HepG2 (cell line): ENCODE results near the gene HOXA4. TPM values are rescaled to one million over a fixed set of nuclear protein-coding genes. Genes with fewer than 3 reads are reported as not detected.

Experiments used
- HNF4G ChIP-seq, 2 experiments: sonication (generic) in 1 of 2; formaldehyde crosslinking in 1 of 2; IDR thresholded peaks; 2 replicates each; pipeline versions ENCODE4 v1.4.0 to v1.6.1; 2011 to 2020; ENCODE audit warnings: borderline replicate concordance in 2 of 2, low read depth in 2 of 2, mild to moderate bottlenecking in 2 of 2, low read length in 1 of 2, missing genetic modification reagents in 1 of 2, moderate library complexity in 1 of 2
- SNAI1 ChIP-seq: sonication (generic); formaldehyde crosslinking; IDR thresholded peaks from 2 replicates; pipeline ENCODE4 v1.5.0; 2020; ENCODE audit warnings: mild to moderate bottlenecking, missing genetic modification reagents, borderline replicate concordance
- TRIM22 ChIP-seq: fragments of 450-650 bp; IDR thresholded peaks from 2 replicates; pipeline ENCODE4 v1.6.1; 2017
- ZBTB40 ChIP-seq, 2 experiments: fragments of 450-650 bp in 1 of 2; sonication (generic) in 1 of 2; formaldehyde crosslinking in 1 of 2; IDR thresholded peaks; 2 replicates each; pipeline versions ENCODE4 v1.6.1 to v1.8.0; 2016 to 2022; ENCODE audit warnings: antibody characterized with exemption in 1 of 2, mild to moderate bottlenecking in 1 of 2, missing genetic modification reagents in 1 of 2
- ZBTB43 ChIP-seq: sonication (generic); formaldehyde crosslinking; conservative IDR thresholded peaks from 2 replicates; pipeline ENCODE4 v1.4.0; 2020; ENCODE audit warnings: missing genetic modification reagents
- ZNF318 ChIP-seq: sonication (generic); formaldehyde crosslinking; IDR thresholded peaks from 2 replicates; pipeline ENCODE4 v1.4.0; 2020; ENCODE audit warnings: mild to moderate bottlenecking, missing genetic modification reagents
- polyA plus RNA-seq, 8 experiments: library from polyadenylated mRNA; depleted of rRNA in 3 of 8; stranded (reverse) in 7 of 8; unstranded in 1 of 8; fragments of >200 nt; fragmentation: Illumina TruSeq in 4 of 8; extraction: Trizol in 4 of 8; gene quantifications; 2 replicates each; pipeline versions ENCODE4 v1.2.1 to v1.2.3, GENCODE V29; 2011 to 2016; ENCODE audit warnings: low read depth in 4 of 8, missing spikeins in 1 of 8, mixed read lengths in 1 of 8; ENCODE audit not compliant: insufficient read depth in 1 of 8
- total RNA-seq, 5 experiments: library from RNA; depleted of rRNA; stranded (reverse); fragments of >200 nt; fragmentation: Illumina TruSeq; extraction: Trizol; gene quantifications; 2 replicates each; pipeline ENCODE4 v1.2.3, GENCODE V29; 2016; ENCODE audit warnings: low read depth in 1 of 5

Gene HOXA4
- total and polyA plus RNA-seq, 2 of the 13 experiments (the other 11 are each of a cell fraction or from before 2014, with no cell fraction given) = 2.4 to 5.4 TPM

- no peak for TF ChIP-seq ZBTB40 (IDR thresholded peaks at IDR 0.05)
- TF ChIP-seq ZBTB40 (CRISPR knock-in tag; IDR thresholded peaks at IDR 0.05) = no peak
- TF ChIP-seq HNF4G (IDR thresholded peaks at IDR 0.05; ENCODE audit: borderline replicate concordance, low read depth, low read length) = no peak
- no peak for TF ChIP-seq HNF4G (CRISPR knock-in tag; IDR thresholded peaks at IDR 0.05; ENCODE audit: borderline replicate concordance, low read depth)
- TF ChIP-seq TRIM22 = no peak
- TF ChIP-seq ZNF318 (CRISPR knock-in tag) = no peak
- TF ChIP-seq SNAI1 = no peak
- no peak for TF ChIP-seq ZBTB43 (CRISPR knock-in tag)
These were observed 30.1 kb upstream of the HOXA4 start (continued) for GRCh38 chr7:27160546-27161213.
